ENCODE results near the gene WFIKKN2.
"Not testable (repeated sequence)": the region's sequence is repeated elsewhere in the genome, so short reads cannot be mapped to it uniquely, and the experiment has no call there.

The WFIKKN2 gene

DNA sequence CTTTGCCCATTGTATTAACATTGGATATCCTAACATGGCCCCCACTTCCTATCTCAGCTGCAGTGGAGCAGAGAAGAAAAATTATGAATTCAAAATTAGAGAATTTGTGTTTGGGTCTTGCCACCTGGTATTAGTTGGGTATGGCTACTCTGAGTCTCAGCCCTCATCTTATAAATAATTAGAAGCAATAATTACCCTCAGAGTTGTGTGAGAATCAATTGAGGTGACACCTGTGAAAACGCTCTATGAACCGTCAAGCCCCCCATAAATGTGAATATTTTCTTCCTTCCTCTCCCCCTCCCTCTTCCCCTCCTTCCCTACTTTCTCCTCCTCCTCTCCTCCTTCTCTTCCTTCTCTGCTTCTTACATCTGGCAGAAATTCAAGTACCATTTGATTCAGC is 39.7 kb downstream of the WFIKKN2 start:
- DNase-seq (ENCODE audit: low spot score) = no peak

DNA sequence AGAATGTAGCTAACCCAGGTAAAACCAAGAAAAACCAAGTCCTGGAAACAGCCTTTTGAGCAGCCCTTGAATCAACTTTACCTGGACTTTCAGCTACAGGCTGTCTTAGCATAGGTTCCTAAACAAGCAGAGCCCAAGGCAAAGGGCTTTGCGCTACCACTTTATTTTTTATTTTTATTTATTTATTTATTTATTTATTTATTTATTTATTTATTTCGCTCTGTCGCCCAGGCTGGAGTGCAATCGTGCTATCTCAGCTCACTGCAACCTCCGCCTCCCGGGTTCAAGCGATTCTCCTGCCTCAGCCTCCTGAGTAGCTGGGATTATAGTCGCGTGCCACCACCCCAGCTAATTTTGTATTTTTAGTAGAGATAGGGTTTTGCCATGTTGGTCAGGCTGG is 41.7 kb downstream of the WFIKKN2 start:
- not testable (repeated sequence) for DNase-seq (ENCODE audit: low spot score)

DNA sequence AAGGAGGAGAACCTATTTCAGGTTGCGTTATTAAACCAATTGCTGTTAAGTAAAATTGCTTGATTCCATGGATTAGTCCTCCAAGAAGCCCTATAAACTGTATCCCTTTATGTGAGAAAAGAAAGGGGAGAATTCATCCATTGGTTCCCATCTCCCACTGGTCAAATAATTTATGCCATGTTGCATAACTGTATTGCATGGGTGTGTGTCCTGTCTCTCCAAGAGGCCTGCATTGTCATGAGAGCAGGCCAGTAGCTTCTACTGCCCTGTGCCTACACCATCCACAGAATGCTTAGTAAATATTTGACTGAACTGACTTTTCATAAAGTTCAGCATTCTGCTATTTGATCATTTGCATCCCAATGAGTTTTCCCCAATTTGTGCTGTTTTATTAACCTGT is 42.5 kb downstream of the WFIKKN2 start:
- DNase-seq (ENCODE audit: low spot score) = no peak

DNA sequence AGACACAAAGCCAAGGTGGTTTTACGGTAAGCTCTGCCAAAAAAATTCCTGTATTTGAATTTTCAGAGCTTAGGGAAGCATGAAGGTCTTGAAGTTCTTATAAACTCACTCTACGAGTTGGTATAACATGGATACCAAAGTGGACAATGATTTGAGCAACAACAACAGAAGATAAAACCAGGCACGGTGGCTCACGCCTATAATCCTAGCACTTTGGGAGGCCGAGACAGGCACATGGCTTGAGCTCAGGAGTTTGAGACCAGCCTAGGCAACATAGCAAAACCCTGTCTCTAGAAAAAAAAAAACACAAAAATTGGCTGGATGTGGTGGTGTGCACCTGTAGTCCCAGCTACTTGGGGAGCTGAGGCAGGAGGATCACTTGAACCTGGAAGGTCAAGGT is 43.7 kb downstream of the WFIKKN2 start:
- DNase-seq (ENCODE audit: low spot score) = no peak

DNA sequence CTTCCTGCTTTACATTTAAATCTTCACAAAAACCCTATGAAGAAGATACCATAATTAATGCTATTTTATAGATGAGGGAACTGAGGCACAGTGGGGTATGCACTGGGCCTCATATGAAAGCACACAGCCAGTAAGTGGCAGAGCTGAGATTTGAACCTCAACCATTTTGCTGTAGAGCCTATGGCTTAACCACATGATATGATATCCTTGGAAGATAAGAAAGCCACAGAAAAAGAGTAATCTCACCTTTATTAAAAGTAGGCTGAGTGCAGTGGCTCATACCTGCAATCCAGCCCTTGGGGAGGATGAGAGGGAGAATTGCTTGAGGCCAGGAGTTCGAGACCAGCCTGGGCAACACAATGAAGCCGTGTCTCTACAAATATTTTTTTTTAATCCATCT is 45.8 kb downstream of the WFIKKN2 start:
- DNase-seq (ENCODE audit: low spot score) = no peak

DNA sequence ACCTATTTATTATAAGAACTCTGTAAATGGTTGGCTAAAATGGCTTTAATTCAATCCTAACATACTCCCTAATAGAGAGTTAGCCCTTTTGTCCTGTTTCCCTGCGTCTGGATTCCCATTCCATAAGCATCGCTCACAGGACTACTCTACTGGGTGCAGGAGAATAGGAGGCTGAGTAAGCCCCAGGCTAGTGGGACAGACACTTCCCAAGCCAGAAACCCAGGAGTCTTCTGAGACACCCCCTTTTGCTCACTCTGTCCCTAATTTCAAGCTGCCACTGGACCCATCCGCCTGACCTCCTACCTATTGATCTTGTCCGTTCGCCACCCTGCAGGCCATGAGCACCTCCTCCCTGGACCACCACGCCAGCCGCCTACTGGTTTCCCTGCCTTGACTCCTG is 47.5 kb downstream of the WFIKKN2 start:
- DNase-seq (ENCODE audit: low spot score) = no peak

DNA sequence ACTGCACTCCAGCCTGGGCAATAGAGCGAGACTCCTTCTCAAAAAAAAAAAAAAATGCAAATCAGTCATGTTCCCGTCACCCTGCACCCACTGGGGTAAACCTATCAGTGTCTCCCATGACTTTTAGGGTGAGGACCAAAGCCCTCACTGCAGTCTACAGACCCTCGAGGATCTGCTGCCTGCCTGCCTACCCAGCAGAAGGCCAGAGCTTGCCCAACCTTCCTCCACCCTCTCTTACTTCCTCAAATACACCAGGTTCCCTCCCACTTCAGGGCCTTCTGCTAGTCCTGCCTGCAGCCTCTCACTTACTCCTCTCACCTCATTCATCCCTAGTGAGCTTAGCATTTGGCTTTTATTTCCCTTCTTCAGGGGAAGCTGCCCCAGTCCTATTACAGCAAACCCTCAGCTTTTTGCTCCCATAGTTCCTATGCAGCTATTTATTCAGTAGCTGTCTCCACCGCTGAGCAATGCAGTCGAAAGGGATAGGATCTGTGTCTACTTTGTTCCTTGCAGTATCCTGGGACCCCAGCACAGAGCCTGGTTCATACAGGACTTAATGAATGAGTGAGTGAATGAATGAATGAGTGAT is 48.6 kb downstream of the WFIKKN2 start:
- DNase-seq (ENCODE audit: low spot score) = no peak

DNA sequence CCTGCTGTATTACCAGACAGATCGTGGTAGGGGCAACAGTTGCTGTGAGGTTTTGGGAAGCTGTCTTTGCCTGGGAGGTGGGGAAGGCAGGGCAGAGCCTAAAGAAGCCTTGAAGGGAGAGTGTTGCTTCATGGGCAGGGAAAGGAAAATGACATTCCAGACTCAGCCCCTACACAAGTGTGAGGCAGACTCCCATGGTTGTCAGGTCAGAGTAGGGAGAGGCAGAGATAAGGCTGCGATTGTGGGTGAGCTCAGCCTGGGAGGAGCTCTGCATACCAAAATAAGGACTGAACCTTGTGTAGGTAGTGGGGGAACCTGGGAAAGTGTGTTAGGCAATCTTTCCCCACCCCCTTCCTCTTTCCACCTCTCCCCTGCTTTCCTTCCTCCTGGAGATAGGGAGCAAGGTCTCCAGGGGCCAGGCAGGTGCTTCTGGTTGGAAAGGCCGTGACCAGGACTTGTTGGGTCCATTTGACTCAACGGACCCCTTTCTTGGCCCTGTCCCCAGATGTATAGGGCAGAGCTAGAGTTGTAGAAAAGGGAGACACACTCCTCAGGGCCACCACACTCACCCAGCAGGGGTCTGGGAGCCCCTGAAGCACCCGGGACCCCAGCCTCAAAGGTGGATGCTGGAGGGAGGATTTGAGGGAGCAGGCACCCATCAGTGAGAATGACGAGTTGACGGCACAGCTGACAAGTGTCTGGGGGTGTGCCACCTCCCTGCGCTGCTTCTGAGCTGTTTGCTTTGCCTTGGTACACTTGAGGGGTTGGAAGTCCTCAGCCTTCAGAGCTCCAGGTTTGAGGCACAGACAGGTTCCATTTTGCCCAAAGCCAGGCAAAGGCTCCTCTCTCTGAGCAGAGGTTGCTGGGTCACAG is 49.3 kb downstream of the WFIKKN2 start:
- no peak for DNase-seq (ENCODE audit: low spot score)

DNA sequence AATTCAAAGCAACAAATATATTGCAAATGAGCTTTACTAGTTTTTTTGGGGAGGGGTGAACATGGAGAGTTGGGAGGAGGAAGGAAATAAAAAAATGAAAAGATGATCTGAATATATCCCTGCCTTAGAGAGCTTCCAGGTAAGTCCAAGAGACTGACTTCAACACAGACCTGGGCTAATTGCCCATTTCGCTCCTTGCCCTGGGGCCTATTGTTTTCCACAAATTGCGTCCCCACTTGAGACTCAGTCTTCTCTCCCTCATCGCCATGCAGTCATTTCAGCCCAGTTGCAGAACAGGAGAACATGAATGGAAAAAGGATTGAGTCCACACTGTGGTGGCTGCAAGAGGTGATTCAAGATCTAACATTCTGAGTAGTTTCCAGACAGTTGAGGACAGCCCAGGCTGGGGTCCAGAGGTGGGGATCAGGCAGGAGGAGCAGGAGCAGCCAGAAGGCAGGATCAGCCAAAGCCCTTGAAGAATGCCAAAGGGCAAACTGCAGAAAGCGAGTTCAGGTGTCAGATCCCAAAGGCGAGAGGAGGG is 52.4 kb downstream of the WFIKKN2 start:
- no peak for DNase-seq (ENCODE audit: low spot score)

DNA sequence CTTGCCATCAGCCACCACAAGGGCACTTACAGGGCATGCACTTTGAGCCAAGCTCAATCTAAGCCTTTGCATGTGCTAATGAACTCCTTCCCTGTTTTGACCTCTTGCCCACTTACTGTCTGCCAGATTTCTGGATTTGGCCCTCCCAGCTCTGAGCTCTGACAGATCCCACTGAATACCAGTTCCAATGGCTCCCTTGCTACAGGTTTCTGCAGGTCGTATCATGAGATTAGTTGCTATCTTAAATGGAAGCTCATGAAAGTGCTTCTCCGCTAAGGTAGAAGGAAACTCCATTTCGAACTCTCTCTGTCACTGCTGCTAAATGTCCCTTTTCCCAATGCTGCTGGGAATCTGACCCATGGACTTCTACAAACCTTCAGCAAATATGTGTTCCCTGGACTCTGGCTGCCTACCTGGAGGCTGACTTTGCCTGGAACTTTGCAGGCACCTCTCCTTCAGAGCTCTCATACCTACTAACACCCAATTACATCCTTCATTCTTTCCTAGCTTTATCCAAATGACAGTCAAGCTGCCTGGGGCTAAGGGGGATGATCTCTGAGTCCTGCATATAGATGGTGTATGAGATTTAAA is 54.2 kb downstream of the WFIKKN2 start:
- no peak for DNase-seq (ENCODE audit: low spot score)

DNA sequence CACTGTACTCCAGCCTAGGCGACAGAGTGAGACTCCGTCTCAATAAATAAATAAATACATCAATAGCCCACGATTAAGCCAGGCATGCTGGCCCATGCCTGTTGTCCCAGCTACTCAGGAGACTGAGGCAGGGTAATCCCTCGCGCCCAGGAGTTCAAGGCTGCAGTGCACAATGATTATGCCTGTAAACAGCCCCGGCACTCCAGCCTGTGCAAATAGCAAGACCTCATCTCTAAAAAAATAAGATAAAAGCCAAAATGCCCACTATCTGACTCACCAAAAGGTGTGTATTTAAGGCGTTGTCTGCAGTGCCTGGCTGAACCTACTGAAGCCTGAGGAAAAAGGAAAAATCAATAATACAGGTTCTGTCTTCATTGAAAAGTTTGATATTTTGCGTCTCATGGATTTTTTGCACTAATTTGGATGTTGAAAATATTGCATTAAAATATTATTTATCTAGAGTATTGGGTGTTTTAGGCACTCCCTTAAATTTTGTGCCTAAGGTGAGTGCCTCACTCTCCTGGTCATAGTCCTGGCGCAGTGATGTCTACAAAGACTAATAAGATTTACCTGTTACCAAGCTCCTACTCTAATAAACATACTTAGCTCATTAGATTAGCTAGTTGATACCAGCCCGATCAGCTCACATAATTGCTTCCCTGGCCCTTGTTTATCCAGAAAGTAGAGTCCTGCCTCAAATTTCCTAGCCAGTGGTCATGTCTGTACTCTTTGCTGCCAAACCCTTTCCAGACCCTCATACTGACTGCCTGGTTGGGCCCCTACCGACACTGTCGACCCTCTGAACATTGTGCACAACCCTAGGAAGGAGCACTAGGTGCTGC is 55.5 kb downstream of the WFIKKN2 start:
- DNase-seq (ENCODE audit: low spot score) = no peak

DNA sequence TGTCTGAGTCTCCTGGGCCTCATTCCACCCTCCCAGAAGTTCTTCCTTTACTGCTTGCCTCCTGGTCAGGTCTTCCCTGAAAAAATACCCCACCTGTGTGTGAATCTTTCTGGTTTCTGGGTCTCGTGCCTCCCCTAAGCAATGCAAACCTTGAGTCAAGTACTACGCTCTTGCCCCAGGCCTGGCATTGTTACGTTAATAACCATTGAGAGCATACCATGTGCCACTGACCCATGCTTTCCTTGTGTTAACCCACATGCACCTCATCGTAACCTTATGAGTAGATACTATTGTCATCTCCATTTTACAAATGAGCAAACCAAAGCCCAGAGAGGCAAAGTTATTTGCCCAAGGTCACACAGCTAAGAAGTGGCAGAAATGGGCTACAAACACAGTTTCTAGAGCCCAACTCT is 56.2 kb downstream of the WFIKKN2 start:
- DNase-seq (ENCODE audit: low spot score) = no peak

All from left forelimb (tissue), 1 donor.